HepG2 (cell line): ENCODE measurements around the gene ELAPOR1. TPM values are rescaled to one million over a fixed set of nuclear protein-coding genes. Genes with fewer than 3 reads are reported as not detected.

Experiments used
- ARID3A ChIP-seq: IDR thresholded peaks from 2 replicates; pipeline ENCODE4 v1.6.1; 2012; ENCODE audit warnings: low read depth, low read length, improper control_type of control experiment
- CBFB ChIP-seq: sonication (generic); formaldehyde crosslinking; IDR thresholded peaks from 2 replicates; pipeline ENCODE4 v1.4.0; 2020; ENCODE audit warnings: missing genetic modification reagents
- EZH2 ChIP-seq: conservative IDR thresholded peaks from 2 replicates; pipeline ENCODE4 v1.6.1; 2012; ENCODE audit warnings: mild to moderate bottlenecking, low read depth, low read length, moderate library complexity
- GFI1 ChIP-seq: sonication (generic); formaldehyde crosslinking; IDR thresholded peaks from 2 replicates; pipeline ENCODE4 v1.5.0; 2020; ENCODE audit warnings: missing genetic modification reagents, mild to moderate bottlenecking, borderline replicate concordance
- GRHL1 ChIP-seq: sonication (generic); formaldehyde crosslinking; conservative IDR thresholded peaks from 2 replicates; pipeline ENCODE4 v1.8.0; 2022; ENCODE audit warnings: missing genetic modification reagents
- HNF4G ChIP-seq, 2 experiments: sonication (generic) in 1 of 2; formaldehyde crosslinking in 1 of 2; IDR thresholded peaks; 2 replicates each; pipeline versions ENCODE4 v1.4.0 to v1.6.1; 2011 to 2020; ENCODE audit warnings: borderline replicate concordance in 2 of 2, low read depth in 2 of 2, mild to moderate bottlenecking in 2 of 2, low read length in 1 of 2, missing genetic modification reagents in 1 of 2, moderate library complexity in 1 of 2
- HNRNPK ChIP-seq: fragments of 200-400 bp; formaldehyde crosslinking; IDR thresholded peaks from 2 replicates; pipeline ENCODE4 v1.6.1; 2018; ENCODE audit warnings: low read length, low read depth, moderate library complexity, mild to moderate bottlenecking; ENCODE audit not compliant: poor library complexity, severe bottlenecking
- HNRNPLL ChIP-seq: fragments of 200-400 bp; formaldehyde crosslinking; IDR thresholded peaks from 2 replicates; pipeline ENCODE4 v1.6.1; 2017; ENCODE audit warnings: mild to moderate bottlenecking, low read depth, low read length; ENCODE audit not compliant: poor library complexity, severe bottlenecking
- KLF6 ChIP-seq: IDR thresholded peaks from 2 replicates; pipeline ENCODE4 v1.8.0; 2016; ENCODE audit warnings: missing biosample characterization, missing genetic modification reagents
- MED8 ChIP-seq: sonication (generic); formaldehyde crosslinking; IDR thresholded peaks from 2 replicates; pipeline ENCODE4 v1.8.1; 2023; ENCODE audit warnings: mild to moderate bottlenecking, missing genetic modification reagents; ENCODE audit not compliant: insufficient replicate concordance
- NCOA2 ChIP-seq: sonication (generic); formaldehyde crosslinking; IDR thresholded peaks from 2 replicates; pipeline ENCODE4 v1.8.0; 2022; ENCODE audit warnings: inconsistent platforms
- PHF5A ChIP-seq: IDR thresholded peaks from one replicate; pipeline ENCODE4 v1.6.1; 2018; ENCODE audit warnings: low read depth, missing genetic modification reagents; ENCODE audit not compliant: unreplicated experiment
- SMARCC2 ChIP-seq: fragments of 450-650 bp; IDR thresholded peaks from 2 replicates; pipeline ENCODE4 v1.6.1; 2017; ENCODE audit warnings: antibody characterized with exemption, mild to moderate bottlenecking
- SNAPC5 ChIP-seq: sonication (generic); formaldehyde crosslinking; IDR thresholded peaks from 2 replicates; pipeline ENCODE4 v1.8.1; 2023; ENCODE audit warnings: mild to moderate bottlenecking, missing genetic modification reagents, borderline replicate concordance
- ZIK1 ChIP-seq: sonication (generic); formaldehyde crosslinking; IDR thresholded peaks from 2 replicates; pipeline ENCODE4 v1.5.0; 2020; ENCODE audit warnings: mild to moderate bottlenecking, low read depth, missing genetic modification reagents, borderline replicate concordance
- ZNF276 ChIP-seq: sonication (generic); formaldehyde crosslinking; IDR thresholded peaks from 2 replicates; pipeline ENCODE4 v1.4.0; 2020; ENCODE audit warnings: mild to moderate bottlenecking, low read depth, missing genetic modification reagents
- ZNF556 ChIP-seq: sonication (generic); formaldehyde crosslinking; IDR thresholded peaks from 2 replicates; pipeline ENCODE4 v1.4.0; 2020; ENCODE audit warnings: mild to moderate bottlenecking, missing genetic modification reagents, borderline replicate concordance
- ZNF740 ChIP-seq: sonication (generic); formaldehyde crosslinking; IDR thresholded peaks from 2 replicates; pipeline ENCODE4 v1.4.0; 2020; ENCODE audit warnings: missing genetic modification reagents
- ZNF883 ChIP-seq: sonication (generic); formaldehyde crosslinking; IDR thresholded peaks from 2 replicates; pipeline ENCODE4 v1.5.1; 2020; ENCODE audit warnings: mild to moderate bottlenecking, missing genetic modification reagents; ENCODE audit errors: not compliant biosample characterization
- ZSCAN9 ChIP-seq: IDR thresholded peaks from 2 replicates; pipeline ENCODE4 v1.6.1; 2016; ENCODE audit warnings: borderline replicate concordance
- polyA plus RNA-seq, 8 experiments: library from polyadenylated mRNA; depleted of rRNA in 3 of 8; stranded (reverse) in 7 of 8; unstranded in 1 of 8; fragments of >200 nt; fragmentation: Illumina TruSeq in 4 of 8; extraction: Trizol in 4 of 8; gene quantifications; 2 replicates each; pipeline versions ENCODE4 v1.2.1 to v1.2.3, GENCODE V29; 2011 to 2016; ENCODE audit warnings: low read depth in 4 of 8, missing spikeins in 1 of 8, mixed read lengths in 1 of 8; ENCODE audit not compliant: insufficient read depth in 1 of 8
- total RNA-seq, 5 experiments: library from RNA; depleted of rRNA; stranded (reverse); fragments of >200 nt; fragmentation: Illumina TruSeq; extraction: Trizol; gene quantifications; 2 replicates each; pipeline ENCODE4 v1.2.3, GENCODE V29; 2016; ENCODE audit warnings: low read depth in 1 of 5
- TF ChIP-seq, protein P1 (sequence below): sonication (generic); formaldehyde crosslinking; IDR thresholded peaks from 2 replicates; pipeline ENCODE4 v1.5.0; 2020; ENCODE audit warnings: mild to moderate bottlenecking, missing genetic modification reagents

ELAPOR1 gene
- total and polyA plus RNA-seq, 2 of the 13 experiments (the other 11 are each of a cell fraction or from before 2014, with no cell fraction given) = 0.13 to 0.20 TPM

DNA sequence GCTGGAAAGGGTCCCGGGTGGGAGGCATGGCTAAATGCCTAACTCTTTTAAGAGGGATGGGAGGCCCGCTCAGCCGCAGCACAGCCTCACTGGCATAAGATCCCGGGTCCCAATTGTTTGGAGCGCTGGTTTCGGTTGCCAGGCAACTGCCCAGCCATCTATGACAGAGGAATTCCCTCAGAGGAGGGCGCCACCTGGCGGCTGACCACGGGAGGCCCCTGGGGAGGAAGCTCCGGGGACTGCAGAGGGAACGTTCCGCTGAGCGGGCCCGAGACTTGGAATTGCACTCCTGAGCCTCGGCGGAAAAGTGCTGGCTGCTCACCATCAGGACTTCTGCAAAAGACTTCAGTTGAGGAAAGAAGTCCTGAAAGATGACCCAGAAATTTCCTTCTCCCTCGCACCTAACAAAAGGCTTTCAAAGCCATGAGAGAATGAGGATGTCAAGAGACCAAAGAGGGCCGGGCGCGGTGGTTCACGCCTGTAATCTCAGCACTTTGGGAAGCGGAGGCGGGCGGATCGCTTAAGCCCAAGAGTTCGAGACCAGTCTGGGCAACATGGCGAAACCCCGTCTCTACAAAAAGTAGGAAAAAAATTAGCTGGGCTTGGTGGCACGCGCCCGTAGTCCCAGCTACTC is 1.1 kb upstream of the ELAPOR1 start (continued):
- TF ChIP-seq ZNF276 (CRISPR knock-in tag) (no peak), MED8 (no peak), ZNF883 (CRISPR knock-in tag) (no peak), KLF6 (CRISPR knock-in tag) (no peak), HNRNPK (no peak), PHF5A (CRISPR knock-in tag) (no peak), HNF4G (IDR thresholded peaks at IDR 0.05; ENCODE audit: borderline replicate concordance, low read depth, low read length) (no peak), HNF4G (CRISPR knock-in tag; IDR thresholded peaks at IDR 0.05; ENCODE audit: borderline replicate concordance, low read depth) (no peak), HNRNPLL (peak; percentile 41), SMARCC2 (no peak), ZNF556 (CRISPR knock-in tag) (no peak), EZH2 (no peak), GFI1 (no peak), ZSCAN9 (CRISPR knock-in tag) (no peak), SNAPC5 (no peak), ZIK1 (CRISPR knock-in tag) (no peak), CBFB (peak; percentile 72; the same call in 1 of the 2 replicates), NCOA2 (CRISPR knock-in tag) (no peak), GRHL1 (CRISPR knock-in tag) (no peak), ZNF740 (no peak), ARID3A (no peak)
- TF ChIP-seq, protein P1, sequence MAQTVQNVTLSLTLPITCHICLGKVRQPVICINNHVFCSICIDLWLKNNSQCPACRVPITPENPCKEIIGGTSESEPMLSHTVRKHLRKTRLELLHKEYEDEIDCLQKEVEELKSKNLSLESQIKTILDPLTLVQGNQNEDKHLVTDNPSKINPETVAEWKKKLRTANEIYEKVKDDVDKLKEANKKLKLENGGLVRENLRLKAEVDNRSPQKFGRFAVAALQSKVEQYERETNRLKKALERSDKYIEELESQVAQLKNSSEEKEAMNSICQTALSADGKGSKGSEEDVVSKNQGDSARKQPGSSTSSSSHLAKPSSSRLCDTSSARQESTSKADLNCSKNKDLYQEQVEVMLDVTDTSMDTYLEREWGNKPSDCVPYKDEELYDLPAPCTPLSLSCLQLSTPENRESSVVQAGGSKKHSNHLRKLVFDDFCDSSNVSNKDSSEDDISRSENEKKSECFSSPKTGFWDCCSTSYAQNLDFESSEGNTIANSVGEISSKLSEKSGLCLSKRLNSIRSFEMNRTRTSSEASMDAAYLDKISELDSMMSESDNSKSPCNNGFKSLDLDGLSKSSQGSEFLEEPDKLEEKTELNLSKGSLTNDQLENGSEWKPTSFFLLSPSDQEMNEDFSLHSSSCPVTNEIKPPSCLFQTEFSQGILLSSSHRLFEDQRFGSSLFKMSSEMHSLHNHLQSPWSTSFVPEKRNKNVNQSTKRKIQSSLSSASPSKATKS (CRISPR knock-in tag) = no peak
